GM12892 (cell line): ENCODE measurements around the gene LCN2.

Source experiments
- POLR2A ChIP-seq: IDR thresholded peaks from 2 replicates; pipeline ENCODE4 v1.6.1; 2011; ENCODE audit warnings: low read depth, low read length, control low read depth
- POLR2AphosphoS5 ChIP-seq: IDR thresholded peaks from 2 replicates; pipeline ENCODE4 v1.6.1; 2011; ENCODE audit warnings: low read depth, low read length, control low read depth

DNA sequence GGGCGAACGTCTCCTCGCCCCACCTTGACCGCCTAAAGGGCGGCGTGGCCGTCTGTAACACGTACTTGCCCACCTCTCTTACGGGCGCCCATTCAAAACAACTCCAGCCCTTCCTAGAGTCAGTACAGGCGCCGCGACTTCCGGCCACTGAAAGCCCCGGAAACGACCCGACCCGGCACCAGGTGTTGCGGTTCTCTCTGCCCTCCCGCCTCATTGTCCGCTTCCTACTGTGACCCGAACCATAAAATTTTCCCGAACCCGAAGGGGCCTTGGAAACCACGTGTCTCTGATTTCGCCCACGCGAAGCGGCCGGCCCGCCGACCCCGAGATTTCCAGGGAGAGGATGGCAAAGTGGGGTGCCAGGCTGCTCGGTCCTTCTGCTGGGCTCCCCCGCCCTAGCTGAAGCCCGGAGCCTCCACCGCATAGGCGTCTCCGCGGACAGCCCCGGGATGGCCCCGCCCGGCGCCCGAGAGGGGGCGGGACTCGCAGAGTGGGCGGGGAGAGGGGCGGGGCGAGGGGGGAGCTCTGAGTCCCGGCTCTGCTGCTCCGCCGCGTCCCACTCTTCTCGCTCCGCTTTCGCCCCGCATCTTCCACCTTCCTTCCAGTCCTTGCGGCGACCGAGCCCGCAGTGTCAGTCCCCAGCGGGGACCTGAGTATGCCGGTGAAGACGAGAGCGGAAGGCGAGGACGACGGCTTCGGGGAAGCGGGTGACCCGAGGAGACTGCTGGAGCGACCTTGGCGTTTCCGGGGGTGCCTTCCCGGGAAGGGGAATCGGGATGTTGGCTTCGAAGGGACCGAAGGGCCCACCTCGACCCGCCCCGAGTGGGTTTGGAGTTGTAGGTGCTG, 21.0 kb upstream of the LCN2 start:
- no peak for TF ChIP-seq POLR2A
- no peak for TF ChIP-seq POLR2AphosphoS5
